H1 (cell line): Measurements from ENCODE around the gene SHH. TPM values are rescaled to one million over a fixed set of nuclear protein-coding genes. Genes with fewer than 3 reads are reported as not detected.

ENCODE experiments used
- E2F6 ChIP-seq: IDR thresholded peaks from 2 replicates; pipeline ENCODE4 v1.6.1; 2012; ENCODE audit warnings: inconsistent platforms
- POU5F1 ChIP-seq: IDR thresholded peaks from 2 replicates; pipeline ENCODE4 v1.6.1; 2011; ENCODE audit warnings: low read depth, mild to moderate bottlenecking, low read length, moderate library complexity
- RFX5 ChIP-seq: IDR thresholded peaks from 2 replicates; pipeline ENCODE4 v1.6.1; 2011; ENCODE audit warnings: low read depth, low read length, improper control_type of control experiment, borderline replicate concordance
- ZNF274 ChIP-seq: IDR thresholded peaks from 2 replicates; pipeline ENCODE4 v1.7.0; 2012; ENCODE audit warnings: low read length, borderline replicate concordance; ENCODE audit errors: extremely low read depth
- polyA plus RNA-seq, 7 experiments: library from polyadenylated mRNA; depleted of rRNA in 3 of 7; stranded (reverse) in 5 of 7; unstranded in 2 of 7; fragments of >200 nt in 5 of 7; fragments of 200-250 nt in 2 of 7; gene quantifications; 1 replicate in 5 of 7; 2 replicates in 1 of 7; 4 replicates in 1 of 7; pipeline versions ENCODE4 v1.2.1 to v1.2.3, GENCODE V29; 2011 to 2013; ENCODE audit warnings: missing spikeins in 2 of 7, mixed read lengths in 2 of 7
- total RNA-seq: library from RNA; stranded (reverse); fragmentation: NEBNext Ultra II Directional; extraction: Animal tissue kit (Norgen Biotek cat#: 25700); gene quantifications from 2 replicates; pipeline ENCODE4 v1.2.1, GENCODE V29; 2021

SHH gene
- total and polyA plus RNA-seq, 2 of the 8 experiments (the other 6 are each of a cell fraction or from before 2014, with no cell fraction given) = not detected

- TF ChIP-seq E2F6 = no peak
- no peak for TF ChIP-seq RFX5
- TF ChIP-seq ZNF274 = no peak
- no peak for TF ChIP-seq POU5F1
Observed at GRCh38 chr7:155858521-155859061, 46.3 kb upstream of the SHH start (continued).
